GM23338 (cell line): ENCODE measurements around the gene FGF9. TPM values are rescaled to one million over a fixed set of nuclear protein-coding genes. Genes with fewer than 3 reads are reported as not detected.

Experiments
- ATAC-seq: fragments of 200-7000 bp; cut with Tn5 transposase; 3 replicates; pipeline ENCODE4 v1.9.1; 2020
- DNase-seq: peaks from one replicate; pipeline ENCODE4 v3.0.0-alpha.2; 2015; ENCODE audit warnings: low spot score
- H2AFZ ChIP-seq: fragments of 200-600 bp; sonication (generic); 2 replicates; pipeline ENCODE4 v1.8.0; 2016; ENCODE audit warnings: antibody characterized with exemption, mild to moderate bottlenecking, moderate library complexity
- H3F3A ChIP-seq: fragments of 200-600 bp; sonication (generic); replicated peaks from 2 replicates; pipeline ENCODE4 v1.8.0; 2017; ENCODE audit warnings: antibody characterized with exemption, mixed run types, low read depth
- H3K27ac ChIP-seq: fragments of 200-600 bp; sonication (generic); 2 replicates; pipeline ENCODE4 v1.6.1; 2016; ENCODE audit warnings: low read depth
- H3K27me3 ChIP-seq: fragments of 200-600 bp; sonication (generic); 2 replicates; pipeline ENCODE4 v1.8.0; 2016; ENCODE audit warnings: mild to moderate bottlenecking, mixed run types, moderate library complexity; ENCODE audit not compliant: insufficient read depth
- H3K36me3 ChIP-seq: fragments of 200-600 bp; sonication (generic); 2 replicates; pipeline ENCODE4 v1.8.0; 2016; ENCODE audit warnings: mild to moderate bottlenecking; ENCODE audit not compliant: insufficient read depth
- H3K4me1 ChIP-seq: fragments of 200-600 bp; sonication (generic); 2 replicates; pipeline ENCODE4 v1.8.0; 2016; ENCODE audit warnings: mild to moderate bottlenecking, moderate library complexity; ENCODE audit not compliant: insufficient read depth
- H3K4me2 ChIP-seq: fragments of 200-600 bp; sonication (generic); 2 replicates; pipeline ENCODE4 v1.7.1; 2017; ENCODE audit warnings: mixed run types
- H3K4me3 ChIP-seq: fragments of 200-600 bp; sonication (generic); 2 replicates; pipeline ENCODE4 v1.6.1; 2016; ENCODE audit warnings: mixed run types
- H3K79me2 ChIP-seq: fragments of 200-600 bp; sonication (generic); replicated peaks from 2 replicates; pipeline ENCODE4 v1.8.0; 2017; ENCODE audit warnings: mild to moderate bottlenecking; ENCODE audit not compliant: insufficient read depth
- H3K9me2 ChIP-seq: fragments of 200-600 bp; sonication (generic); 2 replicates; pipeline ENCODE4 v1.8.0; 2017; ENCODE audit not compliant: insufficient read depth
- H4K20me1 ChIP-seq: fragments of 200-600 bp; sonication (generic); replicated peaks from 2 replicates; pipeline ENCODE4 v1.8.0; 2017; ENCODE audit warnings: mild to moderate bottlenecking; ENCODE audit not compliant: insufficient read depth
- H3K27ac Mint-ChIP-seq: 2 replicates; pipeline ENCODE4 v1.8.0; 2020; ENCODE audit warnings: inconsistent platforms, mild to moderate bottlenecking, moderate library complexity, mixed read lengths
- H3K27me3 Mint-ChIP-seq: 3 replicates; pipeline ENCODE4 v1.8.0; 2022; ENCODE audit warnings: low read depth, mild to moderate bottlenecking, moderate library complexity, mixed read lengths, inconsistent platforms; ENCODE audit not compliant: insufficient read depth, poor library complexity
- H3K36me3 Mint-ChIP-seq: 3 replicates; pipeline ENCODE4 v1.8.0; 2021; ENCODE audit warnings: low read depth, mild to moderate bottlenecking, inconsistent platforms, moderate library complexity, mixed read lengths
- H3K4me1 Mint-ChIP-seq: 3 replicates; pipeline ENCODE4 v1.8.0; 2020; ENCODE audit warnings: mild to moderate bottlenecking, inconsistent platforms, mixed read lengths
- H3K4me3 Mint-ChIP-seq: 3 replicates; pipeline ENCODE4 v1.8.0; 2021; ENCODE audit warnings: moderate library complexity, mild to moderate bottlenecking, inconsistent platforms, mixed read lengths
- H3K9me3 Mint-ChIP-seq: 3 replicates; pipeline ENCODE4 v1.8.0; 2020; ENCODE audit warnings: moderate library complexity, mild to moderate bottlenecking, inconsistent platforms, mixed read lengths
- CREB1 ChIP-seq: fragments of 250-450 bp; sonication (Bioruptor Pico); IDR thresholded peaks from 2 replicates; pipeline ENCODE4 v1.5.0; 2020; ENCODE audit warnings: low read depth, mild to moderate bottlenecking, moderate library complexity
- ETS1 ChIP-seq: IDR thresholded peaks from 2 replicates; pipeline ENCODE4 v1.6.1; 2016; ENCODE audit warnings: antibody characterized with exemption
- EZH2 ChIP-seq: fragments of 200-600 bp; sonication (generic); IDR thresholded peaks from one replicate; pipeline ENCODE4 v1.8.0; 2017; ENCODE audit warnings: antibody characterized with exemption, mild to moderate bottlenecking, low read depth; ENCODE audit not compliant: unreplicated experiment
- EZH2phosphoT487 ChIP-seq: fragments of 200-600 bp; sonication (generic); IDR thresholded peaks from one replicate; pipeline ENCODE4 v1.8.1; 2018; ENCODE audit warnings: antibody characterized with exemption; ENCODE audit not compliant: unreplicated experiment
- JUNB ChIP-seq: IDR thresholded peaks from one replicate; pipeline ENCODE4 v1.6.1; 2016; ENCODE audit warnings: antibody characterized with exemption; ENCODE audit not compliant: unreplicated experiment
- NANOG ChIP-seq: IDR thresholded peaks from 2 replicates; pipeline ENCODE4 v1.6.1; 2016; ENCODE audit warnings: antibody characterized with exemption, borderline replicate concordance
- POLR2AphosphoS5 ChIP-seq: IDR thresholded peaks from 2 replicates; pipeline ENCODE4 v1.6.1; 2016; ENCODE audit warnings: antibody characterized with exemption, low read depth
- REST ChIP-seq: IDR thresholded peaks from one replicate; pipeline ENCODE4 v1.6.1; 2018; ENCODE audit warnings: antibody characterized with exemption; ENCODE audit not compliant: unreplicated experiment
- STAT1 ChIP-seq: IDR thresholded peaks from one replicate; pipeline ENCODE4 v1.6.1; 2016; ENCODE audit warnings: antibody characterized with exemption; ENCODE audit not compliant: unreplicated experiment
- ZNF114 ChIP-seq: fragments of 250-450 bp; sonication (Bioruptor Pico); IDR thresholded peaks from 2 replicates; pipeline ENCODE4 v1.5.0; 2020; ENCODE audit warnings: mild to moderate bottlenecking, moderate library complexity
- ZNF331 ChIP-seq: fragments of 250-450 bp; sonication (Bioruptor Pico); IDR thresholded peaks from 2 replicates; pipeline ENCODE4 v1.5.0; 2020; ENCODE audit warnings: low read depth, mild to moderate bottlenecking, moderate library complexity
- ZNF462 ChIP-seq: fragments of 250-450 bp; sonication (Bioruptor Pico); IDR thresholded peaks from 2 replicates; pipeline ENCODE4 v1.5.0; 2020; ENCODE audit warnings: mild to moderate bottlenecking, moderate library complexity
- polyA plus RNA-seq: library from polyadenylated mRNA; unstranded; fragments of >200 nt; fragmentation: Nextera tagmentation; extraction: Ambion mirVana; gene quantifications from 2 replicates; pipeline ENCODE4 v1.2.1, GENCODE V29; 2016
- total RNA-seq: library from RNA; depleted of rRNA; stranded (reverse); fragments of >200 nt; shearing (Covaris generic); gene quantifications from 2 replicates; pipeline ENCODE4 v1.2.3, GENCODE V29; 2014
- TF ChIP-seq, protein P1 (sequence below), 2 experiments: fragments of 200-600 bp in 1 of 2; sonication (generic) in 1 of 2; conservative IDR thresholded peaks; 2 replicates each; pipeline versions ENCODE4 v1.5.1 to v1.6.1; 2016 to 2017; ENCODE audit warnings: antibody characterized with exemption in 2 of 2, low read depth in 2 of 2, mild to moderate bottlenecking in 2 of 2, moderate library complexity in 1 of 2

Gene FGF9
- total and polyA plus RNA-seq, 2 experiments from 2014 or later: 0.27 TPM; not detected in 1

DNA sequence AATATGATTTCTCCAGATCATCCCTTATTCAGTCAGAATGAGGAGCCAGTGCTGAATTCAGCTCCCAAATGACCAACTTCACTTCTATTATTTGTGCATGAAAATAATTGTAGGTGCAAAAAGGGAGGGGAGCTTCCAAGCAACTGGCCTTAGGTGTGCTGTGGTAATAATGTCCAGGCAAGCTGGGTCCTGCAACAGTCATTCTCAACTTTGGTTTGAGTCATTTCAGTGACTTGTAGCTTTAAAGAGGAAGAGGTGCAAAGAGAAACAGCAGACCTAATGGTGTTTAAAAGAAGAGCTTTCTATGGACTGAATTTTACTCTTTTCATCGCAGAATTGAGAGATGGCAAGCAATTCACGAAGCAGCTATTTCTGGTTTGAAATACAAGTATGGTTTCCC, 29.2 kb upstream of the FGF9 start:
- Histone ChIP-seq H3K4me3 (no peak overlapping the region), H2AFZ (no peak overlapping the region), H3K9me2 (no peaks in the 10 kb centered on the region), H3K4me2 (no peak overlapping the region), H3K36me3 (no peaks in the 10 kb centered on the region), H3K79me2 (no peaks in the 10 kb centered on the region), H3K27ac (no peak overlapping the region), H3K4me1 (no peaks in the 10 kb centered on the region), H4K20me1 (no peaks in the 10 kb centered on the region), H3K27me3 (no peaks in the 10 kb centered on the region), H3F3A (no peaks in the 10 kb centered on the region)
- Mint-ChIP-seq H3K4me1 (no peaks in the 10 kb centered on the region), H3K27me3 (peaks cover 2% of the 10 kb centered on the region), H3K27ac (no peak overlapping the region), H3K36me3 (no peaks in the 10 kb centered on the region), H3K9me3 (no peaks in the 10 kb centered on the region; the same call in 2 of the 3 replicates), H3K4me3 (no peak overlapping the region)
- ATAC-seq (no peak), DNase-seq (no peak)
- no peak for TF ChIP-seq POLR2AphosphoS5
- no peak for TF ChIP-seq REST
- TF ChIP-seq NANOG: no peak
- TF ChIP-seq, protein P1, sequence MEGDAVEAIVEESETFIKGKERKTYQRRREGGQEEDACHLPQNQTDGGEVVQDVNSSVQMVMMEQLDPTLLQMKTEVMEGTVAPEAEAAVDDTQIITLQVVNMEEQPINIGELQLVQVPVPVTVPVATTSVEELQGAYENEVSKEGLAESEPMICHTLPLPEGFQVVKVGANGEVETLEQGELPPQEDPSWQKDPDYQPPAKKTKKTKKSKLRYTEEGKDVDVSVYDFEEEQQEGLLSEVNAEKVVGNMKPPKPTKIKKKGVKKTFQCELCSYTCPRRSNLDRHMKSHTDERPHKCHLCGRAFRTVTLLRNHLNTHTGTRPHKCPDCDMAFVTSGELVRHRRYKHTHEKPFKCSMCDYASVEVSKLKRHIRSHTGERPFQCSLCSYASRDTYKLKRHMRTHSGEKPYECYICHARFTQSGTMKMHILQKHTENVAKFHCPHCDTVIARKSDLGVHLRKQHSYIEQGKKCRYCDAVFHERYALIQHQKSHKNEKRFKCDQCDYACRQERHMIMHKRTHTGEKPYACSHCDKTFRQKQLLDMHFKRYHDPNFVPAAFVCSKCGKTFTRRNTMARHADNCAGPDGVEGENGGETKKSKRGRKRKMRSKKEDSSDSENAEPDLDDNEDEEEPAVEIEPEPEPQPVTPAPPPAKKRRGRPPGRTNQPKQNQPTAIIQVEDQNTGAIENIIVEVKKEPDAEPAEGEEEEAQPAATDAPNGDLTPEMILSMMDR (conservative IDR thresholded peaks at IDR 0.05; ENCODE audit: low read depth in 2 of 2): no peak
- TF ChIP-seq ZNF331 (CRISPR knock-in tag): no peak
- TF ChIP-seq ZNF462 (CRISPR knock-in tag): no peak
- no peak for TF ChIP-seq ETS1
- TF ChIP-seq JUNB: no peak
- TF ChIP-seq STAT1: no peak
- no peak for TF ChIP-seq ZNF114
- no peak for TF ChIP-seq EZH2phosphoT487
- no peak for TF ChIP-seq EZH2
- no peak for TF ChIP-seq CREB1
